Mucosa of gallbladder (tissue), 1 donor: ENCODE data around the gene BOLA3. TPM values are rescaled to one million over a fixed set of nuclear protein-coding genes. Genes with fewer than 3 reads are reported as not detected.
"Not testable (repeated sequence)": the region's sequence is repeated elsewhere in the genome, so short reads cannot be mapped to it uniquely, and the experiment has no call there.

ENCODE experiments used
- DNase-seq: peaks from one replicate; pipeline ENCODE4 v3.0.0-alpha.2; 2020; ENCODE audit warnings: low spot score
- total RNA-seq: library from RNA; stranded (reverse); gene quantifications from one replicate; pipeline ENCODE4 v1.2.1, GENCODE V29; 2021
- donor health status: DM: no; HTN: no; CAD: no.

The BOLA3 gene
- total RNA-seq, 1 donor from 2014 or later, result 25.2 TPM

- no peak for DNase-seq
Measured at GRCh38 chr2:74149247-74149525, 1.5 kb upstream of the BOLA3 start.

GRCh38 chr2:74148457-74149246, 940 bp upstream of the BOLA3 start:
- DNase-seq, result no peak

- DNase-seq, result no peak
Measured at GRCh38 chr2:74146929-74147726, 584 bp downstream of the BOLA3 start.

- DNase-seq, result no peak
Measured at GRCh38 chr2:74142340-74142739, 5.4 kb downstream of the BOLA3 start.

GRCh38 chr2:74138600-74139323, 8.9 kb downstream of the BOLA3 start:
- no peak for DNase-seq

GRCh38 chr2:74137651-74138599, 9.8 kb downstream of the BOLA3 start:
- DNase-seq, result no peak

- no peak for DNase-seq
Measured at GRCh38 chr2:74131901-74132300, 15.8 kb downstream of the BOLA3 start.

GRCh38 chr2:74130211-74130995, 17.3 kb downstream of the BOLA3 start:
- DNase-seq, result no peak

- no peak for DNase-seq
Measured at GRCh38 chr2:74128206-74128605, 19.5 kb downstream of the BOLA3 start.

- DNase-seq, result not testable (repeated sequence)
Measured at GRCh38 chr2:74123955-74124354, 23.8 kb downstream of the BOLA3 start.

- DNase-seq, result not testable (repeated sequence)
Measured at GRCh38 chr2:74121846-74122245, 25.9 kb downstream of the BOLA3 start.

GRCh38 chr2:74119912-74120825, 27.5 kb downstream of the BOLA3 start:
- DNase-seq, result peak; percentile 80

GRCh38 chr2:74119339-74119738, 28.4 kb downstream of the BOLA3 start:
- DNase-seq, result no peak

GRCh38 chr2:74111380-74111779, 36.3 kb downstream of the BOLA3 start:
- DNase-seq, result no peak

GRCh38 chr2:74110537-74110936, 37.2 kb downstream of the BOLA3 start:
- no peak for DNase-seq

GRCh38 chr2:74109551-74109950, 38.2 kb downstream of the BOLA3 start:
- DNase-seq, result no peak

GRCh38 chr2:74107071-74107470, 40.6 kb downstream of the BOLA3 start:
- DNase-seq, result no peak

GRCh38 chr2:74105413-74105812, 42.3 kb downstream of the BOLA3 start:
- no peak for DNase-seq

- no peak for DNase-seq
Measured at GRCh38 chr2:74104839-74105238, 42.9 kb downstream of the BOLA3 start.

- DNase-seq, result no peak
Measured at GRCh38 chr2:74103763-74104162, 43.9 kb downstream of the BOLA3 start.
